Kidney (tissue), 14 donors: ENCODE results near the gene PRTN3. TPM values are rescaled to one million over a fixed set of nuclear protein-coding genes. Genes with fewer than 3 reads are reported as not detected.
"Not testable (repeated sequence)": the region's sequence is repeated elsewhere in the genome, so short reads cannot be mapped to it uniquely, and the experiment has no call there.

ENCODE experiments used
- DNase-seq, 5 donors: peaks; one replicate each; pipeline ENCODE4 v3.0.0-alpha.2; 2013 to 2020
- FAIRE-seq: peaks from 2 replicates; lab custom pipeline; 2012; peaks lifted over from hg19 to GRCh38; lab: Jason Lieb, UNC
- H3K27ac ChIP-seq, 2 donors: one replicate each; pipeline ENCODE4 v1.7.0; 2013; ENCODE audit warnings: low read depth in 2 of 2, low read length in 2 of 2, inconsistent platforms in 1 of 2
- H3K27me3 ChIP-seq: one replicate; pipeline ENCODE4 v1.7.1; 2013; ENCODE audit warnings: low read length, inconsistent platforms; ENCODE audit not compliant: control insufficient read depth, insufficient read depth
- H3K36me3 ChIP-seq, 3 donors: one replicate each; pipeline versions ENCODE4 v1.7.0 to v1.7.1; 2013; ENCODE audit warnings: low read length in 3 of 3, control low read depth in 1 of 3, inconsistent platforms in 1 of 3; ENCODE audit not compliant: insufficient read depth in 3 of 3, control insufficient read depth in 2 of 3
- H3K4me1 ChIP-seq, 3 donors: one replicate each; pipeline versions ENCODE4 v1.7.0 to v1.7.1; 2013; ENCODE audit warnings: low read length in 3 of 3, inconsistent platforms in 1 of 3, low read depth in 1 of 3; ENCODE audit not compliant: control insufficient read depth in 2 of 3, insufficient read depth in 2 of 3
- H3K4me3 ChIP-seq, 3 donors: one replicate each; pipeline versions ENCODE4 v1.7.0 to v1.8.1; 2013; ENCODE audit warnings: low read length in 3 of 3, control low read depth in 1 of 3, inconsistent platforms in 1 of 3
- H3K9ac ChIP-seq, 3 donors: one replicate each; pipeline versions ENCODE4 v1.7.0 to v1.7.1; 2013; ENCODE audit warnings: low read length in 3 of 3, control low read depth in 1 of 3, inconsistent platforms in 1 of 3
- H3K9me3 ChIP-seq, 3 donors: one replicate each; pipeline versions ENCODE4 v1.7.0 to v1.7.1; 2013; ENCODE audit warnings: low read length in 3 of 3, control low read depth in 1 of 3, inconsistent platforms in 1 of 3; ENCODE audit not compliant: control insufficient read depth in 2 of 3, insufficient read depth in 1 of 3
- intact Hi-C: fragments of 100-400 bp; cut with DNase I; formaldehyde crosslinking; loops from one replicate; pipeline ENCODE4 v1.11.1; 2022
- polyA plus RNA-seq: library from polyadenylated mRNA; stranded (reverse); fragments of 350-450 nt; fragmentation: Illumina TruSeq; extraction: RNeasy Lipid Tissue Mini Kit (QIAGEN cat#74804); gene quantifications from one replicate; pipeline ENCODE4 v1.2.3, GENCODE V29; 2014; ENCODE audit warnings: low read depth, low replicate concordance; ENCODE audit not compliant: insufficient read depth
- total RNA-seq: library from RNA; stranded (reverse); fragmentation: NEBNext Ultra II Directional; extraction: Animal tissue kit (Norgen Biotek cat#: 25700); gene quantifications from one replicate; pipeline ENCODE4 v1.2.1, GENCODE V29; 2021
- TF ChIP-seq, protein P1 (sequence below): IDR thresholded peaks from 3 replicates; pipeline ENCODE4 v1.5.1; 2012; ENCODE audit warnings: mild to moderate bottlenecking, moderate library complexity, borderline replicate concordance; ENCODE audit not compliant: insufficient read depth; ENCODE audit errors: extremely low read depth
- donor health status: control.
- donor health status: control.
- donor health status: control.
- donor health status: control.
- donor health status: control.
- donor health status: DM: yes; HTN: yes; CAD: no.
- donor health status: Normal renal cell carcinoma (clear cell type).

PRTN3 gene
- total and polyA plus RNA-seq, 2 donors from 2014 or later, result not detected

GRCh38 chr19:848386-848921, 7.7 kb downstream of the PRTN3 start:
- H3K27me3 ChIP-seq, result peaks cover 2% of the 10 kb centered on the region
- no peak overlapping the region for H3K27ac ChIP-seq

DNA sequence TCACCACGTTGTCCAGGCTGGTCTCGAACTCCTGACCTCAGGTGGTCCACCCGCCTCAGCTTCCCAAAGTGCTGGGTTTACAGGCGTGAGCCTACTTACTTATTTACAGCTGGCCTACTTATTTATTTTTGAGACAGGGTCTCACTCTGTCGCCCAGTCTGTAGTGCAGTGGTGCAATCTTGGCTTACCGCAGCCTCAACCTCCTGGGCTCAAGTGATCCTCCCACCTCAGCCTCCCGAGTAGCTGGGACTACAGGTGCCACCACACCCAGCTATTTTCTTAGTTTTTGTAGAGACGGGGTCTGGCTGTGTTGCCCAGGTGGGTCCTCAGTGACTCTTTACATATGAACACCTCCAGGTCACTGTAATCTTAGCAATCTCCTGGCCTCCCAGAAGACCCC, 8.4 kb downstream of the PRTN3 start:
- H3K27me3 ChIP-seq, H3K9me3 ChIP-seq, DNase-seq, H3K9ac ChIP-seq, FAIRE-seq, H3K36me3 ChIP-seq, H3K4me1 ChIP-seq, intact Hi-C loops, H3K27ac ChIP-seq, H3K4me3 ChIP-seq: not testable (repeated sequence)

More at GRCh38 chr19:848386-848921, 7.7 kb downstream of the PRTN3 start:
- Histone ChIP-seq H3K9ac (no peak overlapping the region), H3K36me3 (no peaks in the 10 kb centered on the region), H3K4me3 (no peak overlapping the region), H3K4me1 (peaks cover 0 to 9% (median 0%) of the 10 kb centered on the region in 3 donors), H3K9me3 (no peaks in the 10 kb centered on the region)
- DNase-seq, result peak in 1 of 5 donors; percentile 57
- no peak for FAIRE-seq
- TF ChIP-seq, protein P1, sequence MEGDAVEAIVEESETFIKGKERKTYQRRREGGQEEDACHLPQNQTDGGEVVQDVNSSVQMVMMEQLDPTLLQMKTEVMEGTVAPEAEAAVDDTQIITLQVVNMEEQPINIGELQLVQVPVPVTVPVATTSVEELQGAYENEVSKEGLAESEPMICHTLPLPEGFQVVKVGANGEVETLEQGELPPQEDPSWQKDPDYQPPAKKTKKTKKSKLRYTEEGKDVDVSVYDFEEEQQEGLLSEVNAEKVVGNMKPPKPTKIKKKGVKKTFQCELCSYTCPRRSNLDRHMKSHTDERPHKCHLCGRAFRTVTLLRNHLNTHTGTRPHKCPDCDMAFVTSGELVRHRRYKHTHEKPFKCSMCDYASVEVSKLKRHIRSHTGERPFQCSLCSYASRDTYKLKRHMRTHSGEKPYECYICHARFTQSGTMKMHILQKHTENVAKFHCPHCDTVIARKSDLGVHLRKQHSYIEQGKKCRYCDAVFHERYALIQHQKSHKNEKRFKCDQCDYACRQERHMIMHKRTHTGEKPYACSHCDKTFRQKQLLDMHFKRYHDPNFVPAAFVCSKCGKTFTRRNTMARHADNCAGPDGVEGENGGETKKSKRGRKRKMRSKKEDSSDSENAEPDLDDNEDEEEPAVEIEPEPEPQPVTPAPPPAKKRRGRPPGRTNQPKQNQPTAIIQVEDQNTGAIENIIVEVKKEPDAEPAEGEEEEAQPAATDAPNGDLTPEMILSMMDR, result no peak
- intact Hi-C loops, result no loop called here

GRCh38 chr19:850221-850978, 9.6 kb downstream of the PRTN3 start:
- H3K27me3 ChIP-seq, result no peaks in the 10 kb centered on the region
- no peak overlapping the region for H3K4me3 ChIP-seq
- DNase-seq (peak; percentile 55 to 98 (median 63)), FAIRE-seq (no peak)
- no peak overlapping the region for H3K9ac ChIP-seq
- peak overlapping the region; percentile 78 to 80 for H3K27ac ChIP-seq
- H3K4me1 ChIP-seq, result peaks cover 0 to 7% (median 0%) of the 10 kb centered on the region in 3 donors
- H3K36me3 ChIP-seq, result no peaks in the 10 kb centered on the region
- TF ChIP-seq, protein P1, result no peak
- intact Hi-C loops, result no loop called here
- no peaks in the 10 kb centered on the region for H3K9me3 ChIP-seq

DNA sequence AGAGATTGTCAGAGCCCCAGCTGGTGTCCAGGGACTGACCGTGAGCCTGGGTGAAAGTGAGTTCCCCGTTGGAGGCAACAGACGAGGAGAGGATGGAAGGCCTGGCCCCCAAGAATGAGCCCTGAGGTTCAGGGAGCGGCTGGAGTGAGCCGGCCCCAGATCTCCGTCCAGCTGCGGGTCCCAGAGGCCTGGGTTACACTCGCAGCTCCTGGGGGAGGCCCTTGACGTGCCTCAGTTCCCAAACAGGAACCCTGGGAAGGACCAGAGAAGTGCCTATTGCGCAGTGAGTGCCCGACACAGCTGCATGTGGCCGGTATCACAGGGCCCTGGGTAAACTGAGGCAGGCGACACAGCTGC, 10.2 kb downstream of the PRTN3 start:
- Histone ChIP-seq H3K27ac (peak overlapping the region; percentile 78 to 80), H3K9me3 (no peaks in the 10 kb centered on the region), H3K27me3 (no peaks in the 10 kb centered on the region), H3K4me3 (no peak overlapping the region), H3K4me1 (peaks cover 0 to 7% (median 0%) of the 10 kb centered on the region in 3 donors), H3K36me3 (no peaks in the 10 kb centered on the region), H3K9ac (no peak overlapping the region)
- DNase-seq (peak in 1 of 5 donors; percentile 83), FAIRE-seq (no peak)
- TF ChIP-seq, protein P1, result no peak
- intact Hi-C loops, result no loop called here
